H1 (cell line): ENCODE measurements around the gene ZFAND3. TPM values are rescaled to one million over a fixed set of nuclear protein-coding genes. Genes with fewer than 3 reads are reported as not detected.

Source experiments
- HDAC6 ChIP-seq: IDR thresholded peaks from one replicate; pipeline ENCODE4 v1.7.1; 2012; ENCODE audit warnings: low read depth, mild to moderate bottlenecking, inconsistent platforms, low read length, moderate library complexity
- KDM4A ChIP-seq: IDR thresholded peaks from one replicate; pipeline ENCODE4 v1.7.1; 2012; ENCODE audit warnings: low read depth, mild to moderate bottlenecking, moderate library complexity, low read length, inconsistent platforms; ENCODE audit not compliant: severe bottlenecking
- SIRT6 ChIP-seq: IDR thresholded peaks from one replicate; pipeline ENCODE4 v1.7.1; 2012; ENCODE audit warnings: low read length, inconsistent platforms
- polyA plus RNA-seq, 7 experiments: library from polyadenylated mRNA; depleted of rRNA in 3 of 7; stranded (reverse) in 5 of 7; unstranded in 2 of 7; fragments of >200 nt in 5 of 7; fragments of 200-250 nt in 2 of 7; gene quantifications; 1 replicate in 5 of 7; 2 replicates in 1 of 7; 4 replicates in 1 of 7; pipeline versions ENCODE4 v1.2.1 to v1.2.3, GENCODE V29; 2011 to 2013; ENCODE audit warnings: missing spikeins in 2 of 7, mixed read lengths in 2 of 7
- total RNA-seq: library from RNA; stranded (reverse); fragmentation: NEBNext Ultra II Directional; extraction: Animal tissue kit (Norgen Biotek cat#: 25700); gene quantifications from 2 replicates; pipeline ENCODE4 v1.2.1, GENCODE V29; 2021
- TF ChIP-seq, protein P1 (sequence below): fragments of 300-600 bp; sonication (generic); IDR thresholded peaks from 2 replicates; pipeline ENCODE4 v1.7.1; 2012; ENCODE audit warnings: low read length, moderate library complexity, mild to moderate bottlenecking, inconsistent platforms; ENCODE audit not compliant: insufficient replicate concordance

The ZFAND3 gene
- total and polyA plus RNA-seq, 2 of the 8 experiments (the other 6 are each of a cell fraction or from before 2014, with no cell fraction given): 13.0 to 51.3 TPM

DNA sequence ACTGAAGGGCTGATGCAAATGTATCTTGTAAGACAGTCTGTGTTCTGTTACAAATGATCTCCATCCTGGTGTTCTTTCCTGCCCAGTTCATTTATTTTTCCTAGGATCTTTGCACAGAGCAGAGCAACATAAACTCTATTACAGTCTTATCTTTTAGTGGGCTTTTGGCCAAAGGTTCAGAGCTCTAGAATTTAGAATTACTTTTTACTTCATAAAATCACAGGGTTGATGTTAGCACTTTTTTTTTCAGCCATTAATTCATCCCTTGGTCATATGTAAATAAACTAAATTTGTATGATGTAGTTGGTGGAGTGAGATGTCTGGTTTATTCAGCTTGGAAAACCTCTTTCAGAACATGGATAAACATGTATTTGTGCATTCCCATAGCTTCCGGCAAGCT lies 181.9 kb downstream of the ZFAND3 start (continued):
- TF ChIP-seq, protein P1, sequence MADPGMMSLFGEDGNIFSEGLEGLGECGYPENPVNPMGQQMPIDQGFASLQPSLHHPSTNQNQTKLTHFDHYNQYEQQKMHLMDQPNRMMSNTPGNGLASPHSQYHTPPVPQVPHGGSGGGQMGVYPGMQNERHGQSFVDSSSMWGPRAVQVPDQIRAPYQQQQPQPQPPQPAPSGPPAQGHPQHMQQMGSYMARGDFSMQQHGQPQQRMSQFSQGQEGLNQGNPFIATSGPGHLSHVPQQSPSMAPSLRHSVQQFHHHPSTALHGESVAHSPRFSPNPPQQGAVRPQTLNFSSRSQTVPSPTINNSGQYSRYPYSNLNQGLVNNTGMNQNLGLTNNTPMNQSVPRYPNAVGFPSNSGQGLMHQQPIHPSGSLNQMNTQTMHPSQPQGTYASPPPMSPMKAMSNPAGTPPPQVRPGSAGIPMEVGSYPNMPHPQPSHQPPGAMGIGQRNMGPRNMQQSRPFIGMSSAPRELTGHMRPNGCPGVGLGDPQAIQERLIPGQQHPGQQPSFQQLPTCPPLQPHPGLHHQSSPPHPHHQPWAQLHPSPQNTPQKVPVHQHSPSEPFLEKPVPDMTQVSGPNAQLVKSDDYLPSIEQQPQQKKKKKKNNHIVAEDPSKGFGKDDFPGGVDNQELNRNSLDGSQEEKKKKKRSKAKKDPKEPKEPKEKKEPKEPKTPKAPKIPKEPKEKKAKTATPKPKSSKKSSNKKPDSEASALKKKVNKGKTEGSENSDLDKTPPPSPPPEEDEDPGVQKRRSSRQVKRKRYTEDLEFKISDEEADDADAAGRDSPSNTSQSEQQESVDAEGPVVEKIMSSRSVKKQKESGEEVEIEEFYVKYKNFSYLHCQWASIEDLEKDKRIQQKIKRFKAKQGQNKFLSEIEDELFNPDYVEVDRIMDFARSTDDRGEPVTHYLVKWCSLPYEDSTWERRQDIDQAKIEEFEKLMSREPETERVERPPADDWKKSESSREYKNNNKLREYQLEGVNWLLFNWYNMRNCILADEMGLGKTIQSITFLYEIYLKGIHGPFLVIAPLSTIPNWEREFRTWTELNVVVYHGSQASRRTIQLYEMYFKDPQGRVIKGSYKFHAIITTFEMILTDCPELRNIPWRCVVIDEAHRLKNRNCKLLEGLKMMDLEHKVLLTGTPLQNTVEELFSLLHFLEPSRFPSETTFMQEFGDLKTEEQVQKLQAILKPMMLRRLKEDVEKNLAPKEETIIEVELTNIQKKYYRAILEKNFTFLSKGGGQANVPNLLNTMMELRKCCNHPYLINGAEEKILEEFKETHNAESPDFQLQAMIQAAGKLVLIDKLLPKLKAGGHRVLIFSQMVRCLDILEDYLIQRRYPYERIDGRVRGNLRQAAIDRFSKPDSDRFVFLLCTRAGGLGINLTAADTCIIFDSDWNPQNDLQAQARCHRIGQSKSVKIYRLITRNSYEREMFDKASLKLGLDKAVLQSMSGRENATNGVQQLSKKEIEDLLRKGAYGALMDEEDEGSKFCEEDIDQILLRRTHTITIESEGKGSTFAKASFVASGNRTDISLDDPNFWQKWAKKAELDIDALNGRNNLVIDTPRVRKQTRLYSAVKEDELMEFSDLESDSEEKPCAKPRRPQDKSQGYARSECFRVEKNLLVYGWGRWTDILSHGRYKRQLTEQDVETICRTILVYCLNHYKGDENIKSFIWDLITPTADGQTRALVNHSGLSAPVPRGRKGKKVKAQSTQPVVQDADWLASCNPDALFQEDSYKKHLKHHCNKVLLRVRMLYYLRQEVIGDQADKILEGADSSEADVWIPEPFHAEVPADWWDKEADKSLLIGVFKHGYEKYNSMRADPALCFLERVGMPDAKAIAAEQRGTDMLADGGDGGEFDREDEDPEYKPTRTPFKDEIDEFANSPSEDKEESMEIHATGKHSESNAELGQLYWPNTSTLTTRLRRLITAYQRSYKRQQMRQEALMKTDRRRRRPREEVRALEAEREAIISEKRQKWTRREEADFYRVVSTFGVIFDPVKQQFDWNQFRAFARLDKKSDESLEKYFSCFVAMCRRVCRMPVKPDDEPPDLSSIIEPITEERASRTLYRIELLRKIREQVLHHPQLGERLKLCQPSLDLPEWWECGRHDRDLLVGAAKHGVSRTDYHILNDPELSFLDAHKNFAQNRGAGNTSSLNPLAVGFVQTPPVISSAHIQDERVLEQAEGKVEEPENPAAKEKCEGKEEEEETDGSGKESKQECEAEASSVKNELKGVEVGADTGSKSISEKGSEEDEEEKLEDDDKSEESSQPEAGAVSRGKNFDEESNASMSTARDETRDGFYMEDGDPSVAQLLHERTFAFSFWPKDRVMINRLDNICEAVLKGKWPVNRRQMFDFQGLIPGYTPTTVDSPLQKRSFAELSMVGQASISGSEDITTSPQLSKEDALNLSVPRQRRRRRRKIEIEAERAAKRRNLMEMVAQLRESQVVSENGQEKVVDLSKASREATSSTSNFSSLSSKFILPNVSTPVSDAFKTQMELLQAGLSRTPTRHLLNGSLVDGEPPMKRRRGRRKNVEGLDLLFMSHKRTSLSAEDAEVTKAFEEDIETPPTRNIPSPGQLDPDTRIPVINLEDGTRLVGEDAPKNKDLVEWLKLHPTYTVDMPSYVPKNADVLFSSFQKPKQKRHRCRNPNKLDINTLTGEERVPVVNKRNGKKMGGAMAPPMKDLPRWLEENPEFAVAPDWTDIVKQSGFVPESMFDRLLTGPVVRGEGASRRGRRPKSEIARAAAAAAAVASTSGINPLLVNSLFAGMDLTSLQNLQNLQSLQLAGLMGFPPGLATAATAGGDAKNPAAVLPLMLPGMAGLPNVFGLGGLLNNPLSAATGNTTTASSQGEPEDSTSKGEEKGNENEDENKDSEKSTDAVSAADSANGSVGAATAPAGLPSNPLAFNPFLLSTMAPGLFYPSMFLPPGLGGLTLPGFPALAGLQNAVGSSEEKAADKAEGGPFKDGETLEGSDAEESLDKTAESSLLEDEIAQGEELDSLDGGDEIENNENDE: no peak
- no peak for TF ChIP-seq KDM4A
- no peak for TF ChIP-seq HDAC6
- no peak for TF ChIP-seq SIRT6
